Keratinocyte (primary cell): ENCODE measurements around the gene GAL. TPM values are rescaled to one million over a fixed set of nuclear protein-coding genes. Genes with fewer than 3 reads are reported as not detected.

Experiments
- DNase-seq: peaks from one replicate; pipeline ENCODE4 v3.0.0-alpha.2; 2011; ENCODE audit warnings: low read depth, missing footprints, low spot score
- FAIRE-seq: peaks from 2 replicates; lab custom pipeline; 2011; peaks lifted over from hg19 to GRCh38; lab: Jason Lieb, UNC
- H2AFZ ChIP-seq: 2 replicates; pipeline ENCODE4 v1.6.0; 2012; ENCODE audit warnings: low read length, control low read depth, inconsistent platforms; ENCODE audit not compliant: control insufficient read depth
- H3K27ac ChIP-seq: 2 replicates; pipeline ENCODE4 v1.5.1; 2011; ENCODE audit warnings: low read length; ENCODE audit not compliant: control insufficient read depth, insufficient read depth
- H3K27me3 ChIP-seq: 3 replicates; pipeline ENCODE4 v1.6.0; 2011; ENCODE audit warnings: low read length; ENCODE audit not compliant: control insufficient read depth, insufficient read depth; ENCODE audit errors: extremely low read depth
- H3K36me3 ChIP-seq, 2 experiments: 2 replicates in 1 of 2; 3 replicates in 1 of 2; pipeline ENCODE4 v1.5.1; 2011; ENCODE audit warnings: low read length in 2 of 2, mild to moderate bottlenecking in 1 of 2; ENCODE audit not compliant: control insufficient read depth in 2 of 2, insufficient read depth in 2 of 2; ENCODE audit errors: extremely low read depth in 1 of 2
- H3K4me1 ChIP-seq: 3 replicates; pipeline ENCODE4 v1.5.1; 2011; ENCODE audit warnings: low read length; ENCODE audit not compliant: control insufficient read depth, insufficient read depth; ENCODE audit errors: extremely low read depth
- H3K4me2 ChIP-seq: 3 replicates; pipeline ENCODE4 v1.6.0; 2011; ENCODE audit warnings: low read depth, low read length; ENCODE audit not compliant: control insufficient read depth, insufficient read depth; ENCODE audit errors: extremely low read depth
- H3K4me3 ChIP-seq, 3 experiments: fragments of 200-600 bp in 1 of 3; sonication (generic) in 1 of 3; 2 replicates in 2 of 3; 3 replicates in 1 of 3; pipeline ENCODE4 v1.5.1; 2011 to 2016; ENCODE audit warnings: low read length in 3 of 3, mild to moderate bottlenecking in 3 of 3, control low read depth in 2 of 3, inconsistent platforms in 1 of 3, low read depth in 1 of 3, mixed read lengths in 1 of 3, mixed run types in 1 of 3, moderate library complexity in 1 of 3; ENCODE audit not compliant: control insufficient read depth in 2 of 3, insufficient read depth in 2 of 3; ENCODE audit errors: extremely low read depth in 1 of 3
- H3K79me2 ChIP-seq: 2 replicates; pipeline ENCODE4 v1.6.0; 2012; ENCODE audit warnings: low read length; ENCODE audit not compliant: control insufficient read depth, insufficient read depth
- H3K9ac ChIP-seq: 3 replicates; pipeline ENCODE4 v1.6.0; 2011; ENCODE audit warnings: low read length; ENCODE audit not compliant: control insufficient read depth, insufficient read depth; ENCODE audit errors: extremely low read depth
- H3K9me1 ChIP-seq: 3 replicates; pipeline ENCODE4 v1.6.0; 2011; ENCODE audit warnings: low read length; ENCODE audit not compliant: control insufficient read depth, insufficient read depth; ENCODE audit errors: extremely low read depth
- H3K9me3 ChIP-seq: 2 replicates; pipeline ENCODE4 v1.5.1; 2012; ENCODE audit warnings: low read depth, low read length; ENCODE audit not compliant: control insufficient read depth
- H4K20me1 ChIP-seq: 3 replicates; pipeline ENCODE4 v1.6.0; 2011; ENCODE audit warnings: low read length; ENCODE audit not compliant: control insufficient read depth, insufficient read depth; ENCODE audit errors: extremely low read depth
- CTCF ChIP-seq, 3 experiments: IDR thresholded peaks in 1 of 3; conservative IDR thresholded peaks in 1 of 3; optimal IDR thresholded peaks in 1 of 3; 2 replicates in 2 of 3; 3 replicates in 1 of 3; pipeline versions ENCODE3 to v1.5.1; 2011; ENCODE audit warnings: low read length in 3 of 3, mild to moderate bottlenecking in 3 of 3, moderate library complexity in 2 of 3, control low read depth in 1 of 3, inconsistent platforms in 1 of 3; ENCODE audit not compliant: insufficient read depth in 2 of 3; ENCODE audit errors: extremely low read depth in 1 of 3
- EZH2 ChIP-seq: IDR thresholded peaks from one replicate; pipeline ENCODE4 v1.6.1; 2012; ENCODE audit warnings: inconsistent platforms, mild to moderate bottlenecking, low read length, moderate library complexity
- dilution Hi-C: fragments of 300-500 bp; cut with MboI; formaldehyde crosslinking; loops from one replicate; pipeline ENCODE4 v1.7.0; 2020; ENCODE audit warnings: low sequenced_read_pairs; ENCODE audit not compliant: extremely low pct_ligation_motif_present
- polyA plus RNA-seq, 5 experiments: library from polyadenylated mRNA; depleted of rRNA in 3 of 5; stranded (reverse) in 3 of 5; stranded (forward) in 1 of 5; unstranded in 1 of 5; fragments of >200 nt; gene quantifications; 1 replicate in 1 of 5; 2 replicates in 3 of 5; 3 replicates in 1 of 5; pipeline versions ENCODE4 v1.2.1 to v1.2.3, GENCODE V29; 2011 to 2012; ENCODE audit warnings: missing spikeins in 2 of 5, low read depth in 1 of 5, low replicate concordance in 1 of 5

GAL gene
- polyA plus RNA-seq, 1 donor (not counting 4 experiments of a cell fraction or from before 2014, with no cell fraction given) = 2.2 TPM

DNA sequence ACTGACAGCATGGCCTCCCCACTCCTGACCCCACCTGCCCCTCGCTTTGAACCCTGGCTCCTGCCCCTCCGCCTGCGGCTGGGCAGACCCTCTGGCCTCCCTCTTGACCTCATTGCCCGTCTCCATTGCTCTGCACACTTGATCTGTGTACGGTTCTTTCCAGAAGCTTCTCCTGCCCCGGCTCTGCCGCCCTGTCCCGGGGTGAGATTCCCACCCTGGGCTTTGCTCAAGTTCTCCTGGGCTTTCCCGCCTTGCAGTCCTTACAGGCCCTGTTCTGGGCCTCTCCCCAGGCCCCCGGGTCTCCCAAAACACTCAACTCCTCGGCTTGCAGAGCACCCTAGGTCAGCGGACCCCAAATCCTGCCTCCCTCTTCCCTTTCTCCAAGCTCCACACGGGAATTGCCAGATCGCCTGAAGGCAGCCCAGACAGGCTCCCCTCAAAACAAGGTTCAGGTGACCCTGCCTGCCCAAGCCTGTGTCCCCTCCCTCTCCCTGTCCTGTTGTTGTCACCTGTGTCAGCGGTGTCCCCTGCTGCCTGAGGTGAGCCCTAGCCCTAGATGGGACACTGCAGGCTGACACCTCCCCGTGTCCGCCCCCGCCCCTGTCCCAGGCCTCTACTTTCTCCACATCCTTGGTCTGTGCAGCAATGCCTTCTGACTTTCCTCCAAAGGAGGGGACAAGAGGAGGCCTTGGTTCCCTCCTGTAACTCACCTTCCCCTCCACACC lies 1.5 kb downstream of the GAL start:
- Histone ChIP-seq H3K9me1 (no peaks in the 10 kb centered on the region), H2AFZ (no peak overlapping the region), H3K4me2 (no peak overlapping the region), H3K4me3 (no peak overlapping the region), H3K4me1 (no peaks in the 10 kb centered on the region), H4K20me1 (peaks cover 5% of the 10 kb centered on the region), H3K9me3 (no peaks in the 10 kb centered on the region), H3K36me3 (no peaks in the 10 kb centered on the region), H3K27ac (no peak overlapping the region), H3K27me3 (peaks cover 33% of the 10 kb centered on the region), H3K79me2 (no peaks in the 10 kb centered on the region), H3K9ac (no peak overlapping the region)
- dilution Hi-C loops = no loop called here
- FAIRE-seq (no peak), DNase-seq (no peak)
- TF ChIP-seq EZH2 = no peak
- no peak for TF ChIP-seq CTCF (optimal IDR thresholded peaks at IDR 0.05 in 1 of 3, IDR thresholded peaks at IDR 0.05 in 1 of 3, conservative IDR thresholded peaks at IDR 0.05 in 1 of 3; ENCODE audit: extremely low read depth in 1 of 3, insufficient read depth in 2 of 3, low read length in 3 of 3)

- Histone ChIP-seq H4K20me1 (peaks cover 5% of the 10 kb centered on the region), H3K4me1 (no peaks in the 10 kb centered on the region), H3K4me2 (no peak overlapping the region), H3K9me3 (no peaks in the 10 kb centered on the region), H3K36me3 (no peaks in the 10 kb centered on the region), H3K4me3 (no peak overlapping the region), H3K27me3 (peaks cover 33% of the 10 kb centered on the region), H3K27ac (no peak overlapping the region), H2AFZ (no peak overlapping the region), H3K79me2 (no peaks in the 10 kb centered on the region), H3K9ac (no peak overlapping the region), H3K9me1 (no peaks in the 10 kb centered on the region)
- no peak for TF ChIP-seq CTCF (optimal IDR thresholded peaks at IDR 0.05 in 1 of 3, IDR thresholded peaks at IDR 0.05 in 1 of 3, conservative IDR thresholded peaks at IDR 0.05 in 1 of 3; ENCODE audit: extremely low read depth in 1 of 3, insufficient read depth in 2 of 3, low read length in 3 of 3)
- TF ChIP-seq EZH2 = no peak
- dilution Hi-C loops = no loop called here
- no peak for FAIRE-seq
- DNase-seq = no peak
Observed at GRCh38 chr11:68686486-68686885, 2.1 kb downstream of the GAL start.
